ENCODE measurements around the gene ATF7IP. TPM values are rescaled to one million over a fixed set of nuclear protein-coding genes. Genes with fewer than 3 reads are reported as not detected.
A peak's percentile ranks its signal among the peaks of the same experiment; 100 is the strongest.

Gene ATF7IP
- total and polyA plus RNA-seq, 12 donors = 4.0 to 85.8 (median 66.2) TPM

DNA sequence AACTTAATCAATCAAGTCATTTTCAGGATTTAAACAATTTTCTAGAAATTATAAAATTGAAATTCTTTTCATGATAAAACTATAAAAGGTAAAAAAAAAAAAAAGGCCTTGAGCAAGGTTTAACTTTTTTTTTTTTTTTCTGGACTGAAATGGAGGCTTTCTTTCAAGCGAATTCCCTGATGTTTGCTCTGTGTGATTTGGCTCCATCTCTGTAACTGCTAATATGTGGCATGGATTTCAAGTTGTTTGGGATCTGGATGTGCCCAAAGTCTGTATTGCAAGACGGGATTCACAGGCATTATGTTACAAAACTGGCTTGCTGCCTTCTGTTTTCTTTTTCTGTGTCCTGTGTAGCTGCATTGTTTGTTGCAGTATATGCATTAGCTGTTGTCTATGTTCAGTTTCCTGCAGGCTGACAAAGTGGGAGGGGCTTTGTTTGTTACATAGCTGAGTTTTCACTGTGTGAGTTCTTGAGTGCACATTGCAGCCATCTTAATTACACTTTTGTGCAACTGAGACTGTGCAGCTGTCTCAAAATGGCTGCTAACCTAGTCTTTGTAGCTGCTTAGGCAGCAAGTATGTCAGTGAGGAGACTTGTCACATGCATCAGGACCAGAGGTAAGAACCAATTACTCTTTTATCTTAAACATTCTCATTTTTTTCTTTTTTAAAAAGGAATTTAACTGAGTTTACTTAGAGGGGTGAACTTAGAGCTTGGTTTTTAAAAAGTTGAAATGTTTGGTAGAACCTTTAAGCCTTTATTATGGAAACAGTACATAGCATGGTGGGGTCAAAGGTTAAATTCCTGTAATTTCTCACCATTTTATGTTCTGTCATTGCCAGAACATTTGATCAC, 19.5 kb downstream of the ATF7IP start:
- 2 to 3% methylated on average over 2 of the region's 2 CpGs for WGBS, 2 donors
- TF ChIP-seq, protein P1, sequence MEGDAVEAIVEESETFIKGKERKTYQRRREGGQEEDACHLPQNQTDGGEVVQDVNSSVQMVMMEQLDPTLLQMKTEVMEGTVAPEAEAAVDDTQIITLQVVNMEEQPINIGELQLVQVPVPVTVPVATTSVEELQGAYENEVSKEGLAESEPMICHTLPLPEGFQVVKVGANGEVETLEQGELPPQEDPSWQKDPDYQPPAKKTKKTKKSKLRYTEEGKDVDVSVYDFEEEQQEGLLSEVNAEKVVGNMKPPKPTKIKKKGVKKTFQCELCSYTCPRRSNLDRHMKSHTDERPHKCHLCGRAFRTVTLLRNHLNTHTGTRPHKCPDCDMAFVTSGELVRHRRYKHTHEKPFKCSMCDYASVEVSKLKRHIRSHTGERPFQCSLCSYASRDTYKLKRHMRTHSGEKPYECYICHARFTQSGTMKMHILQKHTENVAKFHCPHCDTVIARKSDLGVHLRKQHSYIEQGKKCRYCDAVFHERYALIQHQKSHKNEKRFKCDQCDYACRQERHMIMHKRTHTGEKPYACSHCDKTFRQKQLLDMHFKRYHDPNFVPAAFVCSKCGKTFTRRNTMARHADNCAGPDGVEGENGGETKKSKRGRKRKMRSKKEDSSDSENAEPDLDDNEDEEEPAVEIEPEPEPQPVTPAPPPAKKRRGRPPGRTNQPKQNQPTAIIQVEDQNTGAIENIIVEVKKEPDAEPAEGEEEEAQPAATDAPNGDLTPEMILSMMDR (IDR thresholded peaks at IDR 0.05) = no peak
- DNase-seq = peak in 1 of 2 donors; percentile 79
- Histone ChIP-seq H3K36me3 (peaks cover 0 to 15% (median 0%) of the 10 kb centered on the region in 9 donors), H3K27me3 (no peaks in the 10 kb centered on the region), H3K4me1 (peaks cover 0 to 63% (median 35%) of the 10 kb centered on the region in 9 donors), H3K27ac (peak overlapping the region; percentile 21 to 87 (median 78)), H3K9me3 (peaks cover 0 to 18% (median 8%) of the 10 kb centered on the region in 11 donors), H3K4me3 (peak overlapping the region; percentile 22 to 47 (median 40))
- intact Hi-C loops (cut with DNase I) = loop anchor here in 5 of 10 donors (1.0 to 10.0 kb wide), 5 partner anchors 19 to 1500 kb away; partner anchors contain the start of gene STRAP (in 1 of the 5)
- ATAC-seq = peak; percentile 91 to 97 (median 96)

DNA sequence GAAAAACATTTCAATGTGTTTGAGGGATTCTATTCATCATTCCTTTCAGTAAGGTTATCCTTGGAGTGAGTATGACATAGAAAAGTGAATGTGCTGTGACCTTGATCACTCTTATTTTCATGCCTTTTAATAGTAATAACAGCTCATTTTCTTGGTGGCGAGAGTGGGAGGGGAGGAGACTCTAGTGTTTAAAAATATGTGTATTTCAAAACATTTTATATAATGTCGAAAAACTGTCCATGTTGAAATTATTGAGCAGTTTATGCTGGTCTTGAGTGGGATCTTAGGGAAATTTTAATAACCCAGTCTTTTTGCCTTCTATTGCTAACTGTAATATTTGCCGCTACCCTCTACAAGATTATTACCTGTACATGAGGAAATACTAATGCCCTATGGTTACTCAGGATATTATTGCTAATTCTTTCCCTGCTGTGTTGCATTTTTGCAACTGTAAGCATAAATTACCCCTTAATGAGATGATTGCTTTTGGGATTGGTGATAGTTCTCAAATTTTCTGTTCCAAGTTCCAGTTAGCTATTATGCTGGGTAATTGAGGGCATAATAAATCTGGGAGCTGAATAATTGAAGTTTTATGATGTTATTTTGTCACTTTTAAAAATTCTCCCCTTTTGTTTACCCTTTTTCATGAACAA, 21.9 kb downstream of the ATF7IP start:
- DNase-seq = no peak
- H3K4me1 ChIP-seq = peaks cover 0 to 87% (median 55%) of the 10 kb centered on the region in 9 donors
- H3K4me3 ChIP-seq = peak overlapping the region in 2 of 10 donors; percentile 3 to 46
- H3K9me3 ChIP-seq = peaks cover 0 to 10% (median 0%) of the 10 kb centered on the region in 11 donors
- no peaks in the 10 kb centered on the region for H3K27me3 ChIP-seq
- intact Hi-C loops (cut with DNase I) = loop anchor here in 1 of 10 donors (10.0 kb wide), 1 partner anchor 1497 kb away; the partner anchor contains the start of gene STRAP
- 89 to 93% methylated on average over 3 of the region's 3 CpGs for WGBS, 2 donors
- H3K27ac ChIP-seq = peak overlapping the region in 1 of 10 donors; percentile 87
- TF ChIP-seq, protein P1 (IDR thresholded peaks at IDR 0.05) = no peak
- ATAC-seq = no peak
- peaks cover 0 to 18% (median 0%) of the 10 kb centered on the region in 9 donors for H3K36me3 ChIP-seq

DNA sequence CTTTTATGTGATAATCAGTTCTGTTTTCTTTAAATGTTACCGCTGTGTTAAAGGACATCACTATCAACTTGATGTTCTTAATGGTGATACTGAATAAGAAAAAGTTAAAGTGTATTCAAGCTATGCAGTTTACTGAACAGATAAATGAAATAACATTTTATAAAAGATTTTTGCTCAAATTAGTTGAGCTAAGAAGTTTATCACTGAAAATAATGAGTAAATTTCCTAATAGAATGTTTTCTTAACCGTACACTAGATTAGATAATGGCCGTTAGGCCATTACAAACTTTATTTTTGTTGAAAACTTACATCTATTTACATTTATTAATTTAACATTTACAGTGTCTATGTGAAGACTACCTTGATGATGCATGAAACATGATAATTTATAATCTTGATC, 25.0 kb downstream of the ATF7IP start:
- intact Hi-C loops (cut with DNase I) = no loop called here

More for the DNA sequence above, 25.0 kb downstream of the ATF7IP start:
- TF ChIP-seq, protein P1 (IDR thresholded peaks at IDR 0.05) = no peak
- H3K4me3 ChIP-seq = peak overlapping the region in 1 of 10 donors; percentile 8
- DNase-seq (no peak), ATAC-seq (no peak)
- peaks cover 0 to 18% (median 0%) of the 10 kb centered on the region in 9 donors for H3K36me3 ChIP-seq
- no peaks in the 10 kb centered on the region for H3K27me3 ChIP-seq
- 71 to 73% methylated on average over 3 of the region's 3 CpGs for WGBS, 2 donors
- peak overlapping the region in 6 of 10 donors; percentile 17 to 69 (median 32) for H3K27ac ChIP-seq
- peaks cover 0 to 86% (median 54%) of the 10 kb centered on the region in 9 donors for H3K4me1 ChIP-seq
- H3K9me3 ChIP-seq = peaks cover 0 to 10% (median 0%) of the 10 kb centered on the region in 11 donors
